ENCODE data around the gene CLEC16A.

- TF ChIP-seq POLR2A (IDR thresholded peaks at IDR 0.05) (no peak), CTCF (IDR thresholded peaks at IDR 0.05 in 4 of 5, conservative IDR thresholded peaks at IDR 0.05 in 1 of 5) (peak in 2 of 5 experiments; percentile 16 to 18)
Observed at GRCh38 chr16:10937068-10937859, 7.1 kb upstream of the CLEC16A start.
